HS-27A (cell line): ENCODE data around the gene SLFN12L.
"Not testable (repeated sequence)": the region's sequence is repeated elsewhere in the genome, so short reads cannot be mapped to it uniquely, and the experiment has no call there.

Experiments used
- DNase-seq: peaks from one replicate; pipeline ENCODE4 v3.0.0-alpha.2; 2012; ENCODE audit warnings: low read depth, missing footprints

Gene SLFN12L

GRCh38 chr17:35537601-35538141, at the start of gene SLFN12L:
Gene SLFN12L (minus strand): TSS chr17:35537678. CDS start chr17:35522364, 15,314 bp downstream.
- DNase-seq, result no peak

- no peak for DNase-seq
These were observed 49.1 kb upstream of the SLFN12L start for GRCh38 chr17:35586569-35587073.

GRCh38 chr17:35584061-35584460, 46.6 kb upstream of the SLFN12L start:
- no peak for DNase-seq

GRCh38 chr17:35578929-35579432, 41.5 kb upstream of the SLFN12L start:
- DNase-seq, result no peak

- peak; percentile 50 for DNase-seq
These were observed 40.9 kb upstream of the SLFN12L start, which contains the start of gene PEX12 for GRCh38 chr17:35578197-35578928. Gene PEX12 (minus strand): TSS chr17:35578571. CDS start chr17:35578021, 550 bp downstream.

- DNase-seq, result no peak
These were observed 40.3 kb upstream of the SLFN12L start for GRCh38 chr17:35577830-35578196.

GRCh38 chr17:35575759-35576158, 38.3 kb upstream of the SLFN12L start:
- DNase-seq, result no peak

- no peak for DNase-seq
These were observed 31.9 kb upstream of the SLFN12L start for GRCh38 chr17:35569405-35569804.

GRCh38 chr17:35568561-35568960, 31.1 kb upstream of the SLFN12L start:
- no peak for DNase-seq

- DNase-seq, result no peak
These were observed 29.5 kb upstream of the SLFN12L start for GRCh38 chr17:35566968-35567367.

- DNase-seq, result not testable (repeated sequence)
These were observed 25.7 kb upstream of the SLFN12L start for GRCh38 chr17:35563181-35563580.

- no peak for DNase-seq
These were observed 23.2 kb upstream of the SLFN12L start, which contains the start of gene SLFN14 for GRCh38 chr17:35560703-35561102. Gene SLFN14 (minus strand): TSS chr17:35560819. CDS start chr17:35558062, 2,757 bp downstream.

- DNase-seq, result no peak
These were observed 22.2 kb upstream of the SLFN12L start for GRCh38 chr17:35559495-35560210.

GRCh38 chr17:35557353-35557752, 19.9 kb upstream of the SLFN12L start:
- no peak for DNase-seq

- DNase-seq, result no peak
These were observed 18.2 kb upstream of the SLFN12L start for GRCh38 chr17:35555691-35556090.

GRCh38 chr17:35554668-35555067, 17.2 kb upstream of the SLFN12L start:
- DNase-seq, result no peak

GRCh38 chr17:35553310-35553709, 15.8 kb upstream of the SLFN12L start:
- DNase-seq, result no peak

GRCh38 chr17:35548978-35549377, 11.5 kb upstream of the SLFN12L start:
- no peak for DNase-seq

GRCh38 chr17:35548208-35548810, 10.8 kb upstream of the SLFN12L start:
- no peak for DNase-seq

GRCh38 chr17:35546487-35546886, 9.0 kb upstream of the SLFN12L start:
- no peak for DNase-seq

GRCh38 chr17:35545150-35545549, 7.7 kb upstream of the SLFN12L start:
- DNase-seq, result no peak

- DNase-seq, result no peak
These were observed 6.4 kb upstream of the SLFN12L start for GRCh38 chr17:35543856-35544255.
